Gastroesophageal sphincter (tissue), 4 donors: Measurements from ENCODE around the gene AGBL3. TPM values are rescaled to one million over a fixed set of nuclear protein-coding genes. Genes with fewer than 3 reads are reported as not detected.

Experiments
- ATAC-seq: fragments of 150-250 bp; one replicate; pipeline ENCODE4 v1.9.1; 2016; ENCODE audit warnings: mild to moderate bottlenecking, moderate library complexity
- H3K27ac ChIP-seq, 4 donors: fragments of 200-600 bp; sonication (generic) in 3 of 4; 1 replicate in 3 of 4; 2 replicates in 1 of 4; pipeline ENCODE4 v1.5.1; 2016 to 2019
- H3K27me3 ChIP-seq: fragments of 200-600 bp; sonication (generic); one replicate; pipeline ENCODE4 v1.5.1; 2019
- H3K36me3 ChIP-seq, 2 donors: fragments of 200-600 bp; sonication (generic); one replicate each; pipeline ENCODE4 v1.5.1; 2019; ENCODE audit warnings: control low read depth in 1 of 2
- H3K4me1 ChIP-seq, 3 donors: fragments of 200-600 bp; sonication (generic); 1 replicate in 2 of 3; 2 replicates in 1 of 3; pipeline ENCODE4 v1.5.1; 2016 to 2019; ENCODE audit warnings: control low read depth in 2 of 3
- H3K4me3 ChIP-seq, 2 donors: fragments of 200-600 bp; sonication (generic); one replicate each; pipeline ENCODE4 v1.5.1; 2019; ENCODE audit warnings: mild to moderate bottlenecking in 1 of 2, moderate library complexity in 1 of 2
- H3K9me3 ChIP-seq, 3 donors: fragments of 200-600 bp; sonication (generic); one replicate each; pipeline ENCODE4 v1.5.1; 2017 to 2019; ENCODE audit warnings: control low read depth in 2 of 3
- CTCF ChIP-seq, 4 experiments: fragments of 200-600 bp in 2 of 4; fragments of 450-650 bp in 2 of 4; sonication (generic) in 1 of 4; IDR thresholded peaks; one replicate each; pipeline ENCODE4 v1.5.1; 2017 to 2019; ENCODE audit warnings: antibody characterized with exemption in 4 of 4, mild to moderate bottlenecking in 2 of 4, moderate library complexity in 2 of 4
- EP300 ChIP-seq: sonication (generic); formaldehyde crosslinking; IDR thresholded peaks from one replicate; pipeline ENCODE4 v1.6.1; 2017; ENCODE audit warnings: antibody characterized with exemption, mild to moderate bottlenecking
- POLR2A ChIP-seq, 2 donors: fragments of 450-650 bp; IDR thresholded peaks; one replicate each; pipeline ENCODE4 v1.6.1; 2017; ENCODE audit warnings: antibody characterized with exemption in 2 of 2, mild to moderate bottlenecking in 2 of 2, moderate library complexity in 1 of 2
- POLR2AphosphoS5 ChIP-seq: sonication (generic); formaldehyde crosslinking; IDR thresholded peaks from one replicate; pipeline ENCODE4 v1.6.1; 2017; ENCODE audit warnings: antibody characterized with exemption
- WGBS, 2 donors: methylation state at CpG; one replicate each; pipeline ENCODE4 v1.1.5; 2018; ENCODE audit warnings: low coverage in 1 of 2; 5-methylcytosine and 5-hydroxymethylcytosine counted together
- total RNA-seq, 4 donors: library from RNA; depleted of rRNA; stranded (reverse); fragments of >200 nt; gene quantifications; one replicate each; pipeline ENCODE4 v1.1.0, GENCODE V29; 2016

The AGBL3 gene
- total RNA-seq, 4 donors from 2014 or later = 0.30 to 5.6 (median 3.1) TPM

GRCh38 chr7:135128931-135129330 lies 142.6 kb downstream of the AGBL3 start:
- WGBS, 2 donors = no CpG with 5 or more reads among the region's 1 CpG
- no peak overlapping the region for H3K27ac ChIP-seq
- H3K4me1 ChIP-seq = no peaks in the 10 kb centered on the region
- no peak for ATAC-seq
- H3K27me3 ChIP-seq = no peaks in the 10 kb centered on the region
- H3K4me3 ChIP-seq = no peak overlapping the region
- no peaks in the 10 kb centered on the region for H3K36me3 ChIP-seq
- H3K9me3 ChIP-seq = peaks cover 0 to 7% (median 0%) of the 10 kb centered on the region in 3 donors
- TF ChIP-seq EP300 (no peak), CTCF (IDR thresholded peaks at IDR 0.05) (no peak), POLR2A (IDR thresholded peaks at IDR 0.05) (no peak), POLR2AphosphoS5 (no peak)

GRCh38 chr7:135129579-135129978 lies 143.3 kb downstream of the AGBL3 start:
- H3K27ac ChIP-seq = no peak overlapping the region
- no peak for ATAC-seq
- no peaks in the 10 kb centered on the region for H3K36me3 ChIP-seq
- TF ChIP-seq POLR2AphosphoS5 = no peak
- TF ChIP-seq CTCF (IDR thresholded peaks at IDR 0.05) = no peak
- no peak for TF ChIP-seq POLR2A (IDR thresholded peaks at IDR 0.05)
- no peak for TF ChIP-seq EP300
- H3K9me3 ChIP-seq = peaks cover 0 to 7% (median 0%) of the 10 kb centered on the region in 3 donors
- no peaks in the 10 kb centered on the region for H3K27me3 ChIP-seq
- no peaks in the 10 kb centered on the region for H3K4me1 ChIP-seq
- H3K4me3 ChIP-seq = no peak overlapping the region

DNA sequence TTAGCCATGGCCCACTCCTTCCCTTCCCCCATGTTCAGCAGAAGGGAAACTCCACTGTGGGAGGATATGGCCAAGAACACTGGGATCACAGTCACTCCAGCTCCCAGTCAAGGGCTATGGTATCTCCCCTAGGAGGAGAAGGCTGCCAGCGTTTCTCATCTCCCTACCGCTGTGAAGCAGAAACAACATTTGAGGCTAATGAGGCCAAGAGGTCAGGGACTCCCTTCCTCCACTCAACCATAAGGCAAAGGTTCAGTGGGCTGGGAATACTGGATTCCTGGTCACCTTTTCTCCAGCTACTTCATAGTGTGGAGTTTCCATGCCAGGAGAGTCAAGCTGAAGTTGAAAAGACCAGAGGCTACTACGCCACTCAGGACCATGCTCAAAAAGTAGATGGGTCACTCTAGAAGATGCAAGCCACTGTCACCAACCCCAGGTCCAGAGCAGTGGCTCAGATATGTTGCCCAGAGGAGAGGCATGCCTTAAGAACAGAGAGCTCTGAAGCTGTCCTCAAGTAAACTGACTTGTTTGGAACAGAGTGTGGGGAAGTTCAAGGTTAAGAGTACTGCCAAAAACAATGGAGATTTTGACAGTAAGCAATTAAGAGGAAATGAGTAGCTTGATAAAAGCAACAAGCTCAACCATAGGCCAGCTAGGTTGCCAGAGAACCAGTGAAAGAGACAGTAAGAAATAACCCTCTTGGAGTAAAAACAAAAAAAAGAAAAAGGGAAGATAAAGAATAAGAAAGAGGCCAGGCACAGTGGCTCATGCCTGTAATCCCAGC lies 157.8 kb downstream of the AGBL3 start:
- Histone ChIP-seq H3K9me3 (no peaks in the 10 kb centered on the region), H3K36me3 (no peaks in the 10 kb centered on the region), H3K27ac (peak overlapping the region in 2 of 4 donors; percentile 15 to 20), H3K4me3 (no peak overlapping the region), H3K4me1 (peaks cover 0 to 43% (median 5%) of the 10 kb centered on the region in 3 donors), H3K27me3 (no peaks in the 10 kb centered on the region)
- TF ChIP-seq POLR2A (IDR thresholded peaks at IDR 0.05) = no peak
- TF ChIP-seq EP300 = no peak
- no peak for TF ChIP-seq CTCF (IDR thresholded peaks at IDR 0.05)
- no peak for TF ChIP-seq POLR2AphosphoS5
- ATAC-seq = no peak
- no CpG with 5 or more reads among the region's 3 CpGs for whole genome bisulfite sequencing, 2 donors

DNA sequence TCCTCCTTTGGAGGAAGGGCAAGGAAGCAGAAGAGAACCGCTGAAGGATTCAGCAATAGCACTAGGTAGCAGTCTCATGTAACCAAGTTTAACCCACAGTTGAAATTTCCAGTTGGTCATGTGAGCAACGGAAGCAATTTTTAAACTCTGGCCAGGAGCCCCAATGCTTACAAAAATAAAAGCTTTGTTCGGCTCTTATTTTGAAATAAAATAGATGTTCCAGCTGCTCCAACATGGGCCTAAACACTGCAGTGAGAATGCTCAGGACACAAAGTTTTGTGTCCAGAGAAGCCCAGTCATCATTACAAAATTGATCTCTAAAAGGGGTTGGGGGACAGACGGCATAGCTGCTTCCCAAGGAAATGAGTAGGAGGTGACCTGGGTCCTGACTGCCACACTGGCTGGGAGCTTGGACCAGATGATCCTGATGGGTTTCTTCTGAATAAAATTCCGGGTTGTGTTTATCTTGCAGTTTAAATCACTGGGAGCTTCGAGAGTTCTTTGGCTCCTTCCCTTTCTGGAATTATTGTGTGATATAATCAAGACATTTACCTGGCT lies 161.1 kb downstream of the AGBL3 start:
- Histone ChIP-seq H3K4me3 (peak overlapping the region; percentile 54 to 95), H3K27ac (peak overlapping the region; percentile 89 to 99 (median 90)), H3K9me3 (no peaks in the 10 kb centered on the region), H3K36me3 (no peaks in the 10 kb centered on the region), H3K4me1 (peaks cover 0 to 65% (median 6%) of the 10 kb centered on the region in 3 donors), H3K27me3 (no peaks in the 10 kb centered on the region)
- 0 to 4% methylated on average over 6 of the region's 6 CpGs for WGBS, 2 donors
- peak; percentile 77 for ATAC-seq
- no peak for TF ChIP-seq EP300
- TF ChIP-seq POLR2AphosphoS5 = peak; percentile 62
- TF ChIP-seq POLR2A (IDR thresholded peaks at IDR 0.05) = no peak
- TF ChIP-seq CTCF (IDR thresholded peaks at IDR 0.05) = no peak
